GM19025 (cell line): ENCODE results near the gene ABCC3.
"Not testable (repeated sequence)": the region's sequence is repeated elsewhere in the genome, so short reads cannot be mapped to it uniquely, and the experiment has no call there.

Source experiments
- ATAC-seq: cut with Tn5 transposase; IDR thresholded peaks from one replicate; pipeline ENCODE4 v1.9.1; 2021; ENCODE audit warnings: mild to moderate bottlenecking, low read depth, moderate library complexity; ENCODE audit not compliant: unreplicated experiment

ABCC3 gene

GRCh38 chr17:50693036-50693682, 58.5 kb downstream of the ABCC3 start:
- ATAC-seq = no peak

DNA sequence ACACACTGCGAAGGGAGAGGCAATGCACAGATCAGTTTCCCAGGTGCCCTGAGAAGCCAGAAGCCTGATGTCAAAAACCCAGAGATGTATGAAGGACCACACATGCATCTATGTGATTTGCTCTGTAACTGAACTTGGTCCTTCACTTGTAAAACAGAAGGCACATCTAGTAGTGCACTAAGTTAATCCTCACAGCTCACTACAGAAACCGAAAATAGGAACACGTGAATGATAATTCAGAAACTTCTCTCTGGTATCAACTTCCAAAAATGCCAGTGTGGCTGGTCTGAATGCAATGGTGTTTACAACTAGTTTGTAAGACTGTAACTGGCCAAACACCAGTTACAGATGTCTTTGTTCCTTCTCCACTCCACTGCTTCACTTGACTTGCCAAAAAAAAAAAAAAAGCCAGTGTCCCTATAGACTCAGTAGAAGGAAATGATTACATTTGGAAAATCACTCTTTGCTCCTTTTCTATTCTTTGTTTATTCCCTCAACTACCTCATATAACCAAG, 61.7 kb downstream of the ABCC3 start:
- ATAC-seq = no peak

DNA sequence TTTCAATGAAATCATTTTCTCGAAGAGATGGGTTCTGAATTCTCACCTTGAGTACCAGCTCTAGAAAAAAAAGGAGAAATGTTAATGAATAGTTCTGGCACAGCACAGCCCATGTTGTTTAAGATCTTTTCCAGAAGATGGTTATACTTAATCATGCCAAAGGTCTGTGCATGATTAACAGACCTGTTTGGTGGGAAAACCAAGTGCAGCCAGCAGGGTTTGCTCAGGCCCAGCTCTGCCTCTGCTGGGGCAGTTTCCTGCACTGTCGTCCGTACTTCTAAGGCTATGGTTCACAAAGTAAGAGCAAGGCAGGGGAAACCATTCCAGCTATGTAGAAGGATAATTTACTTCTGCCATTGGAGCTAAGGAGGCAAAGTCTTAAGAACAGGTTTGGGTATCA, 62.4 kb downstream of the ABCC3 start:
- ATAC-seq = no peak

GRCh38 chr17:50697663-50698272, 63.1 kb downstream of the ABCC3 start:
- no peak for ATAC-seq

- no peak for ATAC-seq
These were observed 64.7 kb downstream of the ABCC3 start for GRCh38 chr17:50699410-50699809.

GRCh38 chr17:50703162-50703561, 68.5 kb downstream of the ABCC3 start:
- no peak for ATAC-seq

DNA sequence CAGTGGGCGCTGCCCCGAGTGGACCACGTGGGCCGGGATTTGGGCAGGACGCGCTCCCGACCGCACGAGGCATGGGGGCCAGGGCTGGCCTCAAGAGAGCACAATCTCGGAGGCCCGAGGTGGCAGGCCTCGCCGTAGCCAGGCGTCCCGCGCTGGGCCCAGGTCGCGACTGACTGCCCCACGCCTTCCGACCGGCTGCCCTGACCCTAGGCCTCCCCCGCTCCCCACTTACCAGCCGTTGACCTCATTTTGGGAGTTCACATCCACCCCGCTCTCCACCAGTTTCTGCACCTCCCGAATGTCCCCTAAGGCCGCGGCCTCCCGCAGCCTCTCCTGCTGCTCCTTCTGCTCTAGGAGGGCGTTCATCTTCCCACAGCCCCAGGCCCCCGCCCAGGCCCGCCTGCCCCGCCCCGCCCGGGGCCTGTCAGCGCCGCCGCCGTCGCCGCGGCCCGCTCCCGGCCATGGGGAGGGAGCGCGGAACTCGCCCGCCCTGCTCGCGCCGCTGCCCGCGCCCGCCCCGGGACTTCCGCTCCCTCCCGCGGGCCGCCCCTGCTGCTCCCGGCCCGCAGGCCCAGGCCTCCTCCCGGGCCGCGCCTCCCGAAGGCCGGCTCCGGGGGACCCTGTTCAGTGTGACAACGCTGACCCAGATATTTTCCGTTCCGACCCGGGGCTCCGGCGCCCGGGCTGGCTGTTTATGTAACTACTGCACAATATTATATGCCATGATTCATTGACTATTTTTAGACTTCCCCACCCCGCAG, 72.8 kb downstream of the ABCC3 start, which contains the start of gene ANKRD40:
Gene ANKRD40 (minus strand): TSS at position 626 of the 761 bp plus-strand sequence. CDS start 260 bp downstream, at position 366.
- peak; percentile 72 for ATAC-seq

GRCh38 chr17:50708050-50709000, 73.6 kb downstream of the ABCC3 start:
- ATAC-seq = no peak

DNA sequence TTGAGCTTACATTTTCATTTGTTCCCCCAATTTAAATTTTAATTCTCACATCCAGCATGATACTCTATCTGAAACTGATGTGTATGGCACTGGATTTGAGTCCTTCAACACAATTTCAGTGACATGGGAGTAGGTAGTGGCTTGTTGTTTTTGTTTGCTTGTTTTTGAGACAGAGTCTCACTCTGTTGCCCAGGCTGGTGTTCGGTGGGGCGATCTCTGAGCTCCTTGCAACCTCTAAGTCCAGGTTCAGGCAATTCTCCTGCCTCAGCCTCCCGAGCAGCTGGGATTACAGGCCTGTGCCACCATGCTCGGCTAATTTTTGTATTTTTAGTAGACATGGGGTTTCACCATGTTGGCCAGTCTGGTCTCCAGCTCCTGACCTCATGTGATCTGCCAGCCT, 74.4 kb downstream of the ABCC3 start:
- ATAC-seq = not testable (repeated sequence)

- no peak for ATAC-seq
These were observed 75.3 kb downstream of the ABCC3 start for GRCh38 chr17:50710025-50710424.

DNA sequence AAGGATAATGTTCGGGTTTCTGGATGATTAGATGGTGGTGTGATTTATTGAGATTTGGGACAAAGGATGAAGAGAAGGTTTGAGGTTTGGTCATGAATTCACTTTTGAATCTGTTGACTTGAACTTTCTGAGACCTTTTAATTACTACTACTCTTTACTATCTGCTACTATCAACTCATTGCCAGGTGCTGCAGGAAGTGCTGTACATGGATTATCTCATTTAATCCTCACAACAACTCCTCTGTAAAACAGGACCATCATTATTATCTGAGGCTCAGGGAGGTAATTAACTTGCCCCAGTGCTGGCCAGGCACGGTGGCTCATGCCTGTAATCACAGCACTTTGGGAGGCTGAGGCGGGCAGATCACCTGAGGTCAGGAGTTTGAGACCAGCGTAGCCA, 76.0 kb downstream of the ABCC3 start:
- ATAC-seq = no peak

DNA sequence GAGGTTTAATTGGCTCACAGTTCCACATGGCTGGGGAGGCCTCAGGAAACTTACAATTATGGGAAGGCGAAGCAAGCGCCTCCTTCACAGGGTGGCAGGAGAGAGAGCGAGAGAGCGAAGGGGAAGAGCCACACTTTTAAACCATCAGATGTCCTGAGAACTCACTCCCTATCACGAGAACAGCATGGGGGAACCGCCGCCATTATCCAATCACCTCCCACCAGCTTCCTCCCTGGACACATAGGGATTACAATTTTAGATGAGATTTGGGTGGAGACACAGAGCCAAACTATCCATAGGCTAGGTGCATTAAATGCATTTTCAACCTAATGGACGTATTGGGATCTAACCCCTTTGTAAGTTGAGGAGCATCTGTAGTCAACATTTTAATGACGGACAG, 78.0 kb downstream of the ABCC3 start:
- no peak for ATAC-seq

- ATAC-seq = no peak
These were observed 80.8 kb downstream of the ABCC3 start for GRCh38 chr17:50715471-50715870.

DNA sequence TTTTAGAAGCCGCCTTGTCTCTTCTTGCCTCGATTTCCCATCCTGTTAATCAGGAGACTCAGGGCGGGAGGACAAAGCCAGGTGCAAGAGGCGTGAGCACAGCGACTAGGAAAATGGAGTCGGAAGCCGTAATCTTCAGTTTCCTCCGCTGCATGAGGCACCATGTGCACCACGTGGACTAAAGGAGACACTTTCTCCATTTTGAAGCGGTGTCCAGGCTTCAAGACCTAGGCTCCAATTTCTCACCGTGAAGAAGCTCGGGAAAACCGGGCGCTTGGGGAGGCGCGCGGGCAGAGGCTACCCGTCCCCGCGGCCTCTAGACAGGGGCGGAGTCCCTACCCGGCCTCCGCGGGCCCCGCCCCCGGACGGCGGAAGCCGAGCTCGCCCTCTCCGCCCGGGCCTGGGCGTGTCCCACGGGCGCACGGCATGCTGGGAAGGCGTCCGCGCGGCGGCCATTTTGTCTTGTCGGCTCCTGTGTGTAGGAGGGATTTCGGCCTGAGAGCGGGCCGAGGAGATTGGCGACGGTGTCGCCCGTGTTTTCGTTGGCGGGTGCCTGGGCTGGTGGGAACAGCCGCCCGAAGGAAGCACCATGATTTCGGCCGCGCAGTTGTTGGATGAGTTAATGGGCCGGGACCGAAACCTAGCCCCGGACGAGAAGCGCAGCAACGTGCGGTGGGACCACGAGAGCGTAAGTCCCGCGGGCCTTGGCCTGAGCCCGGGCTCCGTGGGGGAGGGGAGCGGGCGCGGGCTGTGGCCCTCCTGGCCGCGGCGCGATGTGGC, 84.7 kb downstream of the ABCC3 start, which contains the start of gene LUC7L3:
Gene LUC7L3 (plus strand): TSS at position 460 of the 780 bp plus-strand sequence. CDS start 130 bp downstream, at position 590.
- ATAC-seq = peak; percentile 90

- no peak for ATAC-seq
These were observed 85.5 kb downstream of the ABCC3 start for GRCh38 chr17:50719924-50720794.

GRCh38 chr17:50721194-50722010, 86.7 kb downstream of the ABCC3 start:
- no peak for ATAC-seq

GRCh38 chr17:50722746-50723145, 88.1 kb downstream of the ABCC3 start:
- no peak for ATAC-seq

GRCh38 chr17:50724622-50725021, 89.9 kb downstream of the ABCC3 start:
- ATAC-seq = not testable (repeated sequence)
